Activated CD4-positive, alpha-beta T cell treated with anti-CD3 and anti-CD28 coated beads, Interleukin-2, amount 10 ng/mL, durations not matched to agents 7 days and 5 days (primary cell): ENCODE data around the gene RNU5B-1. TPM values are rescaled to one million over a fixed set of nuclear protein-coding genes. Genes with fewer than 3 reads are reported as not detected.
"Not testable (repeated sequence)": the region's sequence is repeated elsewhere in the genome, so short reads cannot be mapped to it uniquely, and the experiment has no call there.

Source experiments
- CTCF ChIA-PET: fragments of 350-600 bp; sonication (Branson Sonifier 250); formaldehyde crosslinking; loops from one replicate; lab custom pipeline; 2021; ENCODE audit warnings: antibody characterized with exemption; lab: Charles Lee
- POLR2A ChIA-PET: fragments of 350-600 bp; sonication (Branson Sonifier 250); formaldehyde crosslinking; loops from one replicate; lab custom pipeline; 2021; ENCODE audit warnings: antibody characterized with exemption; lab: Charles Lee
- DNase-seq: peaks from one replicate; pipeline ENCODE4 v3.0.0-alpha.2; 2020
- H3K27ac Mint-ChIP-seq: one replicate; pipeline ENCODE4 v1.8.0; 2021; ENCODE audit warnings: mild to moderate bottlenecking, moderate library complexity, mixed read lengths
- H3K27me3 Mint-ChIP-seq: one replicate; pipeline ENCODE4 v1.8.0; 2021; ENCODE audit warnings: mixed read lengths
- H3K36me3 Mint-ChIP-seq: one replicate; pipeline ENCODE4 v1.8.0; 2021; ENCODE audit warnings: low read depth, mixed read lengths
- H3K4me1 Mint-ChIP-seq: one replicate; pipeline ENCODE4 v1.8.0; 2021; ENCODE audit warnings: mixed read lengths
- H3K4me3 Mint-ChIP-seq: one replicate; pipeline ENCODE4 v1.8.0; 2021; ENCODE audit warnings: mild to moderate bottlenecking, moderate library complexity, mixed read lengths
- H3K9me3 Mint-ChIP-seq: one replicate; pipeline ENCODE4 v1.8.0; 2021; ENCODE audit warnings: mixed read lengths
- total RNA-seq, 2 experiments: library from RNA; stranded (reverse); gene quantifications; one replicate each; pipeline ENCODE4 v1.2.3, GENCODE V29; 2021

Gene RNU5B-1
- total RNA-seq = 10 to 100 TPM; 14.4 to 36.1 TPM

DNA sequence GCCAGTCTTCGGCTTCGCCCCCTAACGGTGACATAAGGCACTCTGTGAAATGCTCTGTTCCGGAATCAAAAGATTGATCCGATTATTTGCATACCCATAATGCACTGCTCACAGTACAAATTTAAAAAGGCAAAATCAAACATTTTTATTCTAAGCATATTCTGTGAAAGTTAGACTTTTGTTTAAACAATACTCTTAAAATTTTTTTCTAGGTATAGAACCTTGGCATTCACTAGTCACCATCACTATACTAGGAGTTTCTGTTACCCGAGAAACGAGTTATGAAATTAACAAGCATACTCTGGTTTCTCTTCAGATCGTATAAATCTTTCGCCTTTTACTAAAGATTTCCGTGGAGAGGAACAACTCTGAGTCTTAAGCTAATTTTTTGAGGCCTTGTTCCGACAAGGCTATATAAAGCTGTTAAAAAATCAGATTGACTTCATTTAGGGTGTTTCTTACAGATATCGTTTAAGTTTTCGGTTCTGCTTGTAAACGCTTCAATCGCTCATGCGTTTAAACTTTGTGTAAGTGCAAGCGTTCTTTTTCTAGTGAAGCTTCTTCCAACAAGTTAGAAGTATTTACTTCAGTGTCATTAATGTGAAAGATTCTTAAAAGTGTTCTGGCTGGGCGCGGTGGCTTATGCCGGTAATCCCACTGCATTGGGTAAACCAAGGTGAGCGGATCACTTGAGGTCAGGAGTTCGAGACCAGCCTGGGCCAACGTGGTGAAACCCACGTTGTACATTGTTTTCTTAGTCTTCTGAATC, at the start of gene RNU5B-1:
TSS of gene RNU5B-1 (plus strand) at position 297 of the 769 bp plus-strand sequence.
- CTCF ChIA-PET = interaction anchor here (0.6 to 2.6 kb wide), 9 partner anchors 14 to 271 kb away, joined by 3 to 12 read pairs (median 4); partner anchors contain the start of gene PARP16
- Mint-ChIP-seq H3K27me3 (no peaks in the 10 kb centered on the region), H3K9me3 (no peaks in the 10 kb centered on the region), H3K36me3 (peaks cover 2% of the 10 kb centered on the region), H3K27ac (peak within 1 kb of the TSS; percentile 98), H3K4me1 (peaks cover 42% of the 10 kb centered on the region), H3K4me3 (peak within 1 kb of the TSS; percentile 93)
- peak; percentile 87 for DNase-seq
- POLR2A ChIA-PET = interaction anchor here (0.5 to 1.8 kb wide), 20 partner anchors 9 to 1247 kb away, joined by 3 to 23 read pairs (median 4); partner anchors contain the start of genes CLPX, PARP16, PDCD7 and RAB11A

DNA sequence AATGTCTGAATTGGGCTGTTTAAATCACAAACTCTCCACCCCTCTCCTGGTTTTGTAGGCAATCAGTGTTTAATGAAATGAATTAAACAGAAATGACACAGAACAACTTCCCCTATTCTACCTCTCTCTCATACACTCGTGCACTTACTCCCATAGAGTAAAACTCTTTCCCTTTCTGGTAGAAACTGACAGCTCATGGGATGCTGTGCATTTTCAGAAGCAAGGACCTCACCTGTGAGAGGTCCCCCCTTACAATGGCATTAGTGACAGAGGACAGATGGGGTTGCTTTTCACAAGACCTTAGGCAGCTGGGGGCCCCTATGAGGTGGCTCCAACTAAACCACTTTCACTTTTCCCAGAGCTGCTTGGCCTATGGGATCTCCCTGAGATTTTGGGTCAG, 49.7 kb upstream of the RNU5B-1 start:
- ChIA-PET POLR2A (no interaction called here), CTCF (interaction anchor here (0.9 kb wide), 1 partner anchor 9 kb away, joined by 3 read pairs; no protein-coding TSS in a partner anchor)
- no peak overlapping the region for H3K27ac Mint-ChIP-seq
- no peaks in the 10 kb centered on the region for H3K27me3 Mint-ChIP-seq
- peaks cover 13% of the 10 kb centered on the region for H3K36me3 Mint-ChIP-seq
- no peaks in the 10 kb centered on the region for H3K9me3 Mint-ChIP-seq
- no peak for DNase-seq
- no peaks in the 10 kb centered on the region for H3K4me1 Mint-ChIP-seq
- no peak overlapping the region for H3K4me3 Mint-ChIP-seq

GRCh38 chr15:65255486-65256140, 48.9 kb upstream of the RNU5B-1 start:
- ChIA-PET POLR2A (no interaction called here), CTCF (interaction anchor here (0.9 kb wide), 1 partner anchor 10 kb away, joined by 3 read pairs; no protein-coding TSS in a partner anchor)
- Mint-ChIP-seq H3K36me3 (peaks cover 15% of the 10 kb centered on the region), H3K9me3 (no peaks in the 10 kb centered on the region), H3K4me1 (no peaks in the 10 kb centered on the region), H3K27me3 (no peaks in the 10 kb centered on the region), H3K4me3 (no peak overlapping the region), H3K27ac (no peak overlapping the region)
- no peak for DNase-seq

GRCh38 chr15:65258375-65259262, 45.9 kb upstream of the RNU5B-1 start:
- H3K27ac Mint-ChIP-seq = no peak overlapping the region
- CTCF ChIA-PET = interaction anchor here (0.8 kb wide), 1 partner anchor 12 kb away, joined by 3 read pairs; no protein-coding TSS in a partner anchor
- peaks cover 23% of the 10 kb centered on the region for H3K36me3 Mint-ChIP-seq
- H3K27me3 Mint-ChIP-seq = no peaks in the 10 kb centered on the region
- POLR2A ChIA-PET = no interaction called here
- H3K9me3 Mint-ChIP-seq = no peaks in the 10 kb centered on the region
- H3K4me3 Mint-ChIP-seq = no peak overlapping the region
- DNase-seq = no peak
- no peaks in the 10 kb centered on the region for H3K4me1 Mint-ChIP-seq

GRCh38 chr15:65259367-65259797, 45.1 kb upstream of the RNU5B-1 start:
- Mint-ChIP-seq H3K4me1 (no peaks in the 10 kb centered on the region), H3K4me3 (no peak overlapping the region), H3K27ac (no peak overlapping the region), H3K27me3 (no peaks in the 10 kb centered on the region), H3K9me3 (no peaks in the 10 kb centered on the region), H3K36me3 (peaks cover 23% of the 10 kb centered on the region)
- ChIA-PET CTCF (interaction anchor here (0.9 to 1.0 kb wide), 2 partner anchors 10 to 22 kb away, joined by 3 read pairs; no protein-coding TSS in a partner anchor), POLR2A (no interaction called here)
- DNase-seq = no peak

- Mint-ChIP-seq H3K27me3 (no peaks in the 10 kb centered on the region), H3K27ac (no peak overlapping the region), H3K9me3 (no peaks in the 10 kb centered on the region), H3K36me3 (peaks cover 23% of the 10 kb centered on the region), H3K4me1 (no peaks in the 10 kb centered on the region), H3K4me3 (no peak overlapping the region)
- no peak for DNase-seq
- CTCF ChIA-PET = no interaction called here
- POLR2A ChIA-PET = interaction anchor here (0.7 kb wide), 1 partner anchor 41 kb away, joined by 3 read pairs; no protein-coding TSS in a partner anchor
Measured at GRCh38 chr15:65260968-65261367, 43.5 kb upstream of the RNU5B-1 start.

GRCh38 chr15:65263313-65263712, 41.2 kb upstream of the RNU5B-1 start:
- no peak for DNase-seq
- Mint-ChIP-seq H3K27me3 (no peaks in the 10 kb centered on the region), H3K4me1 (peaks cover 2% of the 10 kb centered on the region), H3K4me3 (no peak overlapping the region), H3K36me3 (peaks cover 19% of the 10 kb centered on the region), H3K27ac (no peak overlapping the region), H3K9me3 (no peaks in the 10 kb centered on the region)
- POLR2A ChIA-PET = no interaction called here
- CTCF ChIA-PET = no interaction called here

GRCh38 chr15:65264863-65265430, 39.5 kb upstream of the RNU5B-1 start:
- Mint-ChIP-seq H3K36me3 (peaks cover 12% of the 10 kb centered on the region), H3K27ac (no peak overlapping the region), H3K9me3 (no peaks in the 10 kb centered on the region), H3K4me1 (peaks cover 2% of the 10 kb centered on the region), H3K4me3 (no peak overlapping the region), H3K27me3 (no peaks in the 10 kb centered on the region)
- no peak for DNase-seq
- ChIA-PET CTCF (interaction anchor here (0.8 to 1.8 kb wide), 6 partner anchors 11 to 19 kb away, joined by 3 to 5 read pairs (median 4); no protein-coding TSS in a partner anchor), POLR2A (no interaction called here)

- Mint-ChIP-seq H3K36me3 (peaks cover 6% of the 10 kb centered on the region), H3K4me3 (no peak overlapping the region), H3K4me1 (peaks cover 2% of the 10 kb centered on the region), H3K27me3 (no peaks in the 10 kb centered on the region), H3K9me3 (no peaks in the 10 kb centered on the region), H3K27ac (peak overlapping the region; percentile 16)
- CTCF ChIA-PET = interaction anchor here (1.5 kb wide), 1 partner anchor 12 kb away, joined by 4 read pairs; no protein-coding TSS in a partner anchor
- DNase-seq = no peak
- POLR2A ChIA-PET = no interaction called here
Measured at GRCh38 chr15:65266469-65266868, 38.0 kb upstream of the RNU5B-1 start.

DNA sequence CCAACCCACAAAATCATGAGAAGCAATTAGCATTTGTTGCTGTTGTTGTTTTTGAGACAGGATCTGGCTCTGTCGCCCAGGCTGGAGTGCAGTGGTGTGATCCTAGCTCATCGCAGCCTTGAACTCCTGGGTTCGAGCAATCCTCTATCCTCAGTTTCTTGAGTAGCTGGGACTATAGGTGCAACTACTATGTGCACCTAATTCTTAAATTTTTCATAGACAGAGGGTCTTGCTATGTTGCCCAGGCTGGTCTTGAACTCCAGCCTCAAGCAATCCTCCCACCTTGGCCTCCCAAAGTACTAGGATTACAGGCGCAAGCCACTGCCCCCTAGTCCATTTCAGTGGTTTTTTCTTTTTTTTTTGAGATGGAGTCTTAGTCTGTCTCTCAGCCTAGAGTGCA, 36.1 kb upstream of the RNU5B-1 start:
- DNase-seq = no peak
- POLR2A ChIA-PET = no interaction called here
- H3K4me1 Mint-ChIP-seq = peaks cover 2% of the 10 kb centered on the region
- CTCF ChIA-PET = interaction anchor here (0.6 kb wide), 1 partner anchor 634 kb away, joined by 3 read pairs; no protein-coding TSS in a partner anchor
- no peaks in the 10 kb centered on the region for H3K27me3 Mint-ChIP-seq
- H3K27ac Mint-ChIP-seq = no peak overlapping the region
- no peak overlapping the region for H3K4me3 Mint-ChIP-seq
- H3K9me3 Mint-ChIP-seq = no peaks in the 10 kb centered on the region
- H3K36me3 Mint-ChIP-seq = peaks cover 3% of the 10 kb centered on the region

- not testable (repeated sequence) for H3K36me3 Mint-ChIP-seq, H3K27ac Mint-ChIP-seq, H3K27me3 Mint-ChIP-seq, H3K4me3 Mint-ChIP-seq, H3K9me3 Mint-ChIP-seq
- H3K4me1 Mint-ChIP-seq = peaks cover 18% of the 10 kb centered on the region
- ChIA-PET POLR2A (interaction anchor here (0.6 kb wide), 1 partner anchor 106 kb away, joined by 4 read pairs; no protein-coding TSS in a partner anchor), CTCF (interaction anchor here (0.6 to 1.8 kb wide), 6 partner anchors 9 to 1174 kb away, joined by 3 to 6 read pairs (median 4); partner anchors contain the start of gene PARP16)
- peak; percentile 34 for DNase-seq
Measured at GRCh38 chr15:65270811-65271545, 33.5 kb upstream of the RNU5B-1 start.
